H1 (cell line): ENCODE data around the gene SRPRA. TPM values are rescaled to one million over a fixed set of nuclear protein-coding genes. Genes with fewer than 3 reads are reported as not detected.

Experiments
- POLR2A ChIP-seq, 2 experiments: IDR thresholded peaks; 1 replicate in 1 of 2; 2 replicates in 1 of 2; pipeline ENCODE4 v1.6.1; 2011; ENCODE audit warnings: low read depth in 2 of 2, low read length in 2 of 2, mild to moderate bottlenecking in 2 of 2; ENCODE audit errors: control extremely low read depth in 1 of 2
- SIN3A ChIP-seq, 2 experiments: IDR thresholded peaks in 1 of 2; conservative IDR thresholded peaks in 1 of 2; 2 replicates each; pipeline ENCODE4 v1.6.1; 2011 to 2012; ENCODE audit warnings: low read length in 2 of 2, improper control_type of control experiment in 1 of 2, low read depth in 1 of 2, mild to moderate bottlenecking in 1 of 2
- SIX5 ChIP-seq: IDR thresholded peaks from 2 replicates; pipeline ENCODE4 v1.6.1; 2011; ENCODE audit warnings: mild to moderate bottlenecking, low read depth, low read length
- ZNF274 ChIP-seq: IDR thresholded peaks from 2 replicates; pipeline ENCODE4 v1.7.0; 2012; ENCODE audit warnings: low read length, borderline replicate concordance; ENCODE audit errors: extremely low read depth
- polyA plus RNA-seq, 7 experiments: library from polyadenylated mRNA; depleted of rRNA in 3 of 7; stranded (reverse) in 5 of 7; unstranded in 2 of 7; fragments of >200 nt in 5 of 7; fragments of 200-250 nt in 2 of 7; gene quantifications; 1 replicate in 5 of 7; 2 replicates in 1 of 7; 4 replicates in 1 of 7; pipeline versions ENCODE4 v1.2.1 to v1.2.3, GENCODE V29; 2011 to 2013; ENCODE audit warnings: missing spikeins in 2 of 7, mixed read lengths in 2 of 7
- total RNA-seq: library from RNA; stranded (reverse); fragmentation: NEBNext Ultra II Directional; extraction: Animal tissue kit (Norgen Biotek cat#: 25700); gene quantifications from 2 replicates; pipeline ENCODE4 v1.2.1, GENCODE V29; 2021

Gene SRPRA
- total and polyA plus RNA-seq, 2 of the 8 experiments (the other 6 are each of a cell fraction or from before 2014, with no cell fraction given), result 57.6 to 62.0 TPM

- TF ChIP-seq SIX5 (no peak), SIN3A (conservative IDR thresholded peaks at IDR 0.05 in 1 of 2, IDR thresholded peaks at IDR 0.05 in 1 of 2; ENCODE audit: low read depth in 1 of 2, low read length in 2 of 2) (no peak), POLR2A (IDR thresholded peaks at IDR 0.05; ENCODE audit: control extremely low read depth in 1 of 2, low read depth in 2 of 2, low read length in 2 of 2) (no peak), ZNF274 (no peak)
Observed at GRCh38 chr11:126290887-126291286, 22.2 kb upstream of the SRPRA start (continued).
